ENCODE measurements around the gene DNLZ.

The DNLZ gene

DNA sequence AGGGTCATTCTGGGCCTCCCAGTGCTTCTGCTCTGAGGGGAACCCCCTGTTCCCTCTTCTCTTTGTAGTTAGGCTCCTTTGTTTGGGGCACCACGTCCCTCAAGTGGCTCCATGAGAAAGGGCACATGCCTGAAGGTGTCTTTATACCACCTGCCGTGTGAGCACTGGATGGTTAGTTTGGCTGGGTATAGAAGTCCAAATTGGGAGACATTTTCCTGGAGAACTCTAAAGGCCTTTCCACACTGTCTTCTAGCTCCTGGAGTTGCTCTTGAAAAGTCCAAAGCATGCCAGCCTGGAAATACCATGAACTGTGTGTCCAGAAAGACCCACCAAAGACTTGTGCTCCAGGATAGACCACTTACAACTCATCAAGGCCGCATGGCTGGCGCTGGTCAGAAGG is 48.6 kb downstream of the DNLZ start:
- no peak for DNase-seq

DNA sequence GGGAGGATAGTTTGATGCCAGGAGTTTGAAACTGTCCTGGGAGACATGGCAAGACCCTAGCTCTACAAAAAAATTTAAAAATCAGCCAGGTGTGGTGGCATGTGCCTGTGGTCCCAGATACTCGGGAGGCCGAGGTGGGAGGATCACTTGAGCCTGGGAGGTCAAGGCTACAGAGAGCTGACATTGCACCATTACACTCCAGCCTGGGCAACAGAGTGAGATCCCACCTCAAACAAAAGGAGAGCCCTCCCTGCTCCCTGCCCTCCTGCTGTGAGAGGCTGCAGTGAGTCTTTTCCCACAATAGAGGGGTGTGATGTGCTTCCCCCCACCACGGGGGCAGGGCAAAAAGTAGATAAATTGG is 49.5 kb downstream of the DNLZ start:
- DNase-seq, result no peak

DNA sequence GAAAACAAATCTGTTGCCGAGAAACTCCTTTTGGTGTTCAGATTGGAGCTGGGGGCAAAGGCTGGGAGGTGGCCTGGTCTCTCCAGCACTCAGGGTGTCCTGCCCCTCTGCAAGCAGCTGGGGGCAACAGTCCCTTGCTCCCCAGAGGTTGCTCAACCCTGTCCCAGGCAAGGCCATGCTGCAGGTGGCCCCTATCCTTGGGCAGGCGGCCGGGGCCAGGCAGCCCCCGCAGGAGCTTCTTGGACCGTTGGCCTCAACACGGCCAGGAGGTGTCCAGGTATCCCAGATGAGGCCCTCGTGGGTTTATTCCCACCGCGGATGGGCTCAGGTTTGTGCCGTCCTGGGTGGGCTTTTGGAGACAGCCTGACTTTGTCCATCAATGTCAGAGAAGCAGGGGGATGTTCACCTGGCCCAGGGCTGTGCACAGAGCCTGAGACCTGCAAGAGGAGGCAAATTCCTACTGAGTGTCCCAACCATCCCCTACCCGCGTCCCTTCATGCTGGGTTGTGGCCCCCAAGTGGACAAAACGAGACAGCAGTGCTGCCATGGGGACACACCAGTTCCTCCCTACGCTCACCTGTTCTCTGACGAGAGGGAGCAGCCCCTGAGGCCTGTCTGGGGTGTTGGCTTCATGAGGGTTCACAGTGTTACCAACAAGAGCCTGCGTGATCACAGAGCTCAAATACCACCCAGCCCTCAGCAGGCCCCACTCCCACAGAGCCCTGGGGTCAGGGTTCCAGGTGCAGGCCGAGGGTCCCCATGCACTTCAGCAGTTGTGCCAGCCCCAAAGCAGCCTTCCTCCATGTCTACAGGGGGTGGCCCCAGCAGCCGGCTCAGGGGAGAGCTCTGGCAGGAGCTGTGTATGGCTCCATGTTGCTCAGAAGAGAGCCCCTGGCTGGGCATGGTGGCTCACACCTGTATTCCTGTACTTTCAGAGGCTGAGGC is 50.2 kb downstream of the DNLZ start:
- no peak for DNase-seq

DNA sequence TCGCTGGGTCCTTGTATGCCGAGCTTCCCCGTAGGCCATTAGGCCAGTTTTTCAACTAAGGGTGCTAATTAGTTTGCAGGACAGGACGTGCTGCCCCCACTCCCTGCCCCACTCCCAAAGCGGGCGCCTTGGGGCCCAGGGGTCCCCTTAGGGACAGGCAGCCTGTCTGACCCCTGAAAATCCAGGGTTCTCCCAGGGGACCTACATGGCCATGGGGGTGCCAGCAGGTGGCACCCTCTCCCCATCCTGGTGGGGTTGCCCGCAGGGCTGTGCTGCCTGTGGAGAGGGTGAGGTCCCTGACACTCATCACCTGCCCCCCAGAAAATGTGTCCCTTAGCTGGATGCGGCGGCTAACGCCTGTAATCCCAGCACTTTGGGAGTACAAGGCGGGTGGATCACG is 51.1 kb downstream of the DNLZ start:
- DNase-seq, result peak; percentile 58

DNA sequence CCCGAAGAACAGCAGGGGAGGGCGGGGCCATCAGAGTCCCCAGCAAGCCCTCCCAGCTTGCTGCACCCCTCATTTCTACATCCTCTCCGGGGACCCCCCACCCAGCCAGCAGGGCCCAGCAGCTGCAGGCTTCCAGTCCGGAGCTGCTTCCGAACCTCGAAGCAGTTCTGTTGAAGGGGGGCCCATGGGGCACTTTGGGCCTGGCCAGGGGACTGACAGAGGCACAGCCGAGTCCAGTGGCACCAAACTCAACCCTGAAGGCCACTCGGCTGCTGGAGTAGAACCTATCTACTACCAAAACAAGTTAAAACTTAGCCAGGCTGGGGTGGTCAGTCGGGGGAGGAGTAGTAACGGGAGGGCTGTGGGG is 51.6 kb downstream of the DNLZ start:
- DNase-seq, result no peak

DNA sequence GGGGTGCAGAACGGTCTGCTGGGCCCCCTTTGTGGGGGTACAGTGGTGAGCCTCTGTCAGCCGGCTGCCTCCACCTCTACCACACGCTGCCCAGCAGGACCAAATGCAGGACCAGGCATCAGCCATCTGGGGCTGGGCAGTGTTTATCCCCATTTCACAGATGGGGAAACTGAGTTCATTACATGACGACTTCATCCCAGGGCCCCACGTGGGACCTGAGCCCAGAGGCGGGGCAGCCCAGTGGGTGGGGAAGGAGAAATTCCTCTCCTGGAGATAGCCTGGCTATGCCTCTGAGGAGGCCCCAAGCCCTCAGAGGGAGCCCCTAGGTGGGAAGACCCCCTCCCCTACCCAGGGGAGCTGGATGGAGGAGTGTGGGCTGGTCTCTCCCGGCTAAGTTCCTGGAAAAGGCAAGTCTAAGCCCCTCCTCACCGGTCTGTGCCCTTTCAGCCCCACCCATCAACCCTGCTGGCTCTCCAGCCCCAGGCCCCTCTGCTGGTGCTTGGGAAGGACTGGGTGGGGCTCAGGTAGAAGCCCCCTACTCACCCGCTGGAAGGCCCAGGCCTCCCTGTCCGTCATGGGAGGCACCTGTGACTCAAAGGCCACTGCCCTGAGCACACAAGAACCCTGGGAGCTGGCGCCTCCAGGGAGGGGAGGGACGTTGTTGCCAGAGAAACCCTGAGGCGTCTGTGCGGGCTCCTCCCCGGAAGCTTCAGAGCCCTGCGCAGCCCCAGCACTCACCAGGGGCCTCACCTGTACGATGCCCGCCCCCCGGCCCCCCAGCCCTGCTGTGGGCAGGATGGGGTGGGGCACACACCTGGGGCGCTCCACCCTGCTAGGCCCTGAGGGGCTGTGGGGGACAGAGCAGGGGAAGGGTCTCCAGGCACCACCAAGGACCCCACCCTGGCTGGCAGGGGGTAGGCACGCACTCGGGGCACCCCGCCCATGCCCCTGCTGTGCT is 52.2 kb downstream of the DNLZ start:
- DNase-seq, result no peak

DNA sequence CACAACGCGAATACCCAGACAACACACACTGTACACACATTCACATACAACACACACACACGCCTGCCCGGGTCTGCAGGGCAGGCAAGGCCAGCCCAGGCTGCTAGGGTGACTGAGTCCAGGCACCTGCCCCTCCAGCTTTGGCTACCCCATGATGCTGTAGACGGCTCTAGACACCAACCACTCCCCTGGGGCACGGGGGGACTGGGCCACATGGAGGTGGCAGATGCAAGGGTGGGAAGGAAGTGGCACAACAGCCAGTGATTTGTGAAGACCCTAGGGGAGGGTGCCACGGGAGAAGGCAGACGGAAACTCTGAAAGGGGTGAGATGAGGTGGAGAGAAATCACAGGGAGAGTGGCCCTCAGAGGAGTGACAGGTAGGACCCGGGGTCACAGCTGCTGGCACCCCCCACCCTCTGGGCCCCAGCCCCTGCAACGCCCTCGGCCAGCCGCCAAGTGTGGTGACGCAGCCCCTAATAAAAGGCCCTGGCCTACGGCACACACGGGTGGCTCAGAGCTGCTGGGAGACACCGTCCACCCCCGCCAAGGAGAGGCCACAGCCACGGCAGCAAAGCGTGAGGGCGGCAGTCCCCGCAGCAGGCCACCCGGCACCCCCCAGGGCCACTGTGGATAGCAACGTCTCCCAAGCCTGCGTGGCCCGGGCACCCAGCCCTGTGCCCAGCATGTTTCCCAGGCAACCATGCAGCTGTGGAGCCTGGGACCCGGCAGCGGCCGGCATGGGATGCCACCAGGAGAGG is 53.1 kb downstream of the DNLZ start:
- DNase-seq, result no peak

DNA sequence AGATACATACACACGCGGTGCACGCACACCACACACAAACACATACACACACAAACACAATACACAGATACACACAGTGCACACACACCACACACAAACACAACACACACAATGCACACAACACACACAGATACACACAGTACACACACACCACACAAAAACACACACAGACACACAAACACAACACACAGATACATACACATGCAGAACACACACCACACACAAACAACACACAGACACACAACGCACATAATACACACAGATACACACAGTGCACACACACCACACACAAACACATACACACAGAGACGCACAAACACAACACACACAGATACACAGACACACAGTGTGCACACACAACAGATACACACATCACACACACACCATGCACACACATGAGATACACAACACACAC is 53.7 kb downstream of the DNLZ start:
- no peak for DNase-seq

Measured in GDM1 (cell line).